ENCODE measurements around the gene MED19. TPM values are rescaled to one million over a fixed set of nuclear protein-coding genes. Genes with fewer than 3 reads are reported as not detected.

The MED19 gene
- total and polyA plus RNA-seq, 2 donors (not counting 1 experiment from before 2014, with no cell fraction given), result 16.0 to 28.9 TPM

DNA sequence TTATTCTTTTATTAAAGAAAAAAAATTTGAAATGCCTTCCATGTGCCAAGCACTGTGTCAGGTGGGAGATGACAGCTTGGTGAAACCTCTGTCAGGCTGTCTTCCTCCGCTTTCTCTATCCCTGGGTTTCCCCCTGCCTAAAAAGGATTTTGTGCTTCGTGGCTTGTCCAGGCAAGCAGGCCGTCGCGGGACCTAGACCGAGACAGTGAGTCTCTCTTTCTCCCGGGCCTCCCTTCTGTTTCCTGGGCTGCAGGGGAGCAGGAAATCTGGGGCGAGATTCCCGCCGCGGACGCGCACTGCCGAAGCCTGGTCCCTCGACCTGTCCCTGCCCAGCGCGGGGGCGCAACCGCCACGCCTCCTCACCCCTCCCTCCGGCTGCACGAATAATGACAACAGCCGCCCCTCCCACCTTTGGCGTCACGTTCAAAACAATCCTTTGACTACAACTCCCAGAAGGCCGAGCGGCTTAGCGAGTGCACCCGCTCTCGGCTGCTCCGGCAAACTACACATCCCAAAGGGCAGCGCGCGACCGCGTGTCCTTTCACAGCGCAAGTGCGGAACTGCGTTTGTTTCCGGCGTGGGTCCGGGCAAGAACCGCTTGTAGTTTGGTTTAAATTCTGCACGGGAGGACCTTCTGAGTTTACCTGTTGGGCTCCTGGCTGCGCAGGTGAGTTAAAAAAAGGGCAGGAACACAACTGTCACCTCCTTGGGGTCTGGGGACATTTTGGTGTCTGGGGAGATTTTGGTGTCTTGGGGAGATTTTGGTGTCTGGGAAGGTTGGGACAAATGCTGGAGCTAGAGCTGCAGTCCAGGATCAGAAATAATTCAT is 54.6 kb downstream of the MED19 start, which contains the start of gene CLP1:
CLP1 (plus strand) TSS at position 569 of the 829 bp plus-strand sequence. CDS start 1,715 bp downstream, outside the sequence.
- Histone ChIP-seq H3K79me2 (ENCODE audit: control insufficient read depth, insufficient read depth, low read length) (peaks cover 18% of the 10 kb centered on the region), H3K36me3 (ENCODE audit: control insufficient read depth, insufficient read depth, low read length) (peaks cover 7% of the 10 kb centered on the region), H4K20me1 (ENCODE audit: control insufficient read depth, extremely low read depth, insufficient read depth, low read length) (no peaks in the 10 kb centered on the region), H3K4me1 (ENCODE audit: control insufficient read depth, extremely low read depth, insufficient read depth, low read length) (peaks cover 4% of the 10 kb centered on the region), H3K9me3 (ENCODE audit: control insufficient read depth, insufficient read depth, low read depth, low read length) (no peaks in the 10 kb centered on the region), H3K9ac (ENCODE audit: insufficient read depth, low read length) (peak within 1 kb of the TSS; percentile 78), H3K27ac (ENCODE audit: insufficient read depth, low read length) (peak within 1 kb of the TSS; percentile 83), H3K4me3 (replicated peaks in 1 of 4; ENCODE audit: control extremely low read depth in 1 of 4, insufficient read depth in 1 of 4, low read depth in 3 of 4, low read length in 4 of 4) (peak within 1 kb of the TSS; percentile 51 to 95 (median 83)), H2AFZ (ENCODE audit: low read length) (peak within 1 kb of the TSS; percentile 88), H3K27me3 (ENCODE audit: control insufficient read depth, insufficient read depth, low read length) (no peaks in the 10 kb centered on the region), H3K4me2 (ENCODE audit: extremely low read depth, insufficient read depth, low read length) (peak within 1 kb of the TSS; percentile 91)
- peak; percentile 98 for DNase-seq (ENCODE audit: low read depth in 2 of 2)
- TF ChIP-seq EZH2 (IDR thresholded peaks at IDR 0.05; ENCODE audit: low read length, missing control alignments), result no peak
- TF ChIP-seq, protein P1, sequence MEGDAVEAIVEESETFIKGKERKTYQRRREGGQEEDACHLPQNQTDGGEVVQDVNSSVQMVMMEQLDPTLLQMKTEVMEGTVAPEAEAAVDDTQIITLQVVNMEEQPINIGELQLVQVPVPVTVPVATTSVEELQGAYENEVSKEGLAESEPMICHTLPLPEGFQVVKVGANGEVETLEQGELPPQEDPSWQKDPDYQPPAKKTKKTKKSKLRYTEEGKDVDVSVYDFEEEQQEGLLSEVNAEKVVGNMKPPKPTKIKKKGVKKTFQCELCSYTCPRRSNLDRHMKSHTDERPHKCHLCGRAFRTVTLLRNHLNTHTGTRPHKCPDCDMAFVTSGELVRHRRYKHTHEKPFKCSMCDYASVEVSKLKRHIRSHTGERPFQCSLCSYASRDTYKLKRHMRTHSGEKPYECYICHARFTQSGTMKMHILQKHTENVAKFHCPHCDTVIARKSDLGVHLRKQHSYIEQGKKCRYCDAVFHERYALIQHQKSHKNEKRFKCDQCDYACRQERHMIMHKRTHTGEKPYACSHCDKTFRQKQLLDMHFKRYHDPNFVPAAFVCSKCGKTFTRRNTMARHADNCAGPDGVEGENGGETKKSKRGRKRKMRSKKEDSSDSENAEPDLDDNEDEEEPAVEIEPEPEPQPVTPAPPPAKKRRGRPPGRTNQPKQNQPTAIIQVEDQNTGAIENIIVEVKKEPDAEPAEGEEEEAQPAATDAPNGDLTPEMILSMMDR (conservative IDR thresholded peaks at IDR 0.05 in 1 of 2, IDR thresholded peaks at IDR 0.05 in 1 of 2; ENCODE audit: low read depth in 1 of 2, low read length in 2 of 2), result no peak

DNA sequence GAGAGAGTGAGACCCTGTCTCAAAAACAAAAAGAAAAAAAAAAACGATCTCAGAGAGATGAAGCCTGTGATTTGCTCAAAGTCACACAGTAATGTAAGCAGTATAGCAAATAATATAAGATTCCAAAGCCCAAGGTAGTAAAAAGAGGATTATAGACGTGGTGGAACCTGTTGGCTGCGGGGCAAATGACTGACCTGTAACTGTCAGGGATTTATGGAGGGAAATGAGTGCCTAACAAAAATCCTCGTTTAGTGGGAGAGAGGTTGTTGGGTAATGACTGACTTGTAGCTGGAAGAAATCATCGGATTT is 55.2 kb downstream of the MED19 start:
- Histone ChIP-seq H3K79me2 (ENCODE audit: control insufficient read depth, insufficient read depth, low read length) (peaks cover 18% of the 10 kb centered on the region), H3K36me3 (ENCODE audit: control insufficient read depth, insufficient read depth, low read length) (peaks cover 7% of the 10 kb centered on the region), H3K4me2 (ENCODE audit: extremely low read depth, insufficient read depth, low read length) (peak overlapping the region; percentile 91), H3K27ac (ENCODE audit: insufficient read depth, low read length) (peak overlapping the region; percentile 83), H3K27me3 (ENCODE audit: control insufficient read depth, insufficient read depth, low read length) (no peaks in the 10 kb centered on the region), H3K9ac (ENCODE audit: insufficient read depth, low read length) (peak overlapping the region; percentile 78), H3K4me1 (ENCODE audit: control insufficient read depth, extremely low read depth, insufficient read depth, low read length) (peaks cover 4% of the 10 kb centered on the region), H3K9me3 (ENCODE audit: control insufficient read depth, insufficient read depth, low read depth, low read length) (no peaks in the 10 kb centered on the region), H4K20me1 (ENCODE audit: control insufficient read depth, extremely low read depth, insufficient read depth, low read length) (no peaks in the 10 kb centered on the region), H3K4me3 (replicated peaks in 1 of 4; ENCODE audit: control extremely low read depth in 1 of 4, insufficient read depth in 1 of 4, low read depth in 3 of 4, low read length in 4 of 4) (peak overlapping the region; percentile 51 to 95 (median 75)), H2AFZ (ENCODE audit: low read length) (peak overlapping the region; percentile 88)
- TF ChIP-seq EZH2 (IDR thresholded peaks at IDR 0.05; ENCODE audit: low read length, missing control alignments), result no peak
- TF ChIP-seq, protein P1 (conservative IDR thresholded peaks at IDR 0.05 in 1 of 2, IDR thresholded peaks at IDR 0.05 in 1 of 2; ENCODE audit: low read depth in 1 of 2, low read length in 2 of 2), result no peak
- no peak for DNase-seq (ENCODE audit: low read depth in 2 of 2)

Other genes with a start within 250 kb of the MED19 start
- gene SLC43A1, start 196.5 kb downstream of the MED19 start, total RNA-seq, result 19.8 and 20.8 TPM in 2 replicates
- gene SLC43A1, start 196.5 kb downstream of the MED19 start, polyA plus RNA-seq, result 12.3 and 13.2 TPM in 2 replicates
- gene TIMM10, start 181.5 kb downstream of the MED19 start, total RNA-seq, result 32.2 and 41.6 TPM in 2 replicates
- gene TIMM10, start 181.5 kb downstream of the MED19 start, polyA plus RNA-seq, result 57.6 and 108 TPM in 2 replicates
- not detected in 2 replicates for gene SMTNL1, start 174.6 kb downstream of the MED19 start, total RNA-seq
- gene SMTNL1, start 174.6 kb downstream of the MED19 start, polyA plus RNA-seq, result not detected in 2 replicates
- 78.6 and 94.8 TPM in 2 replicates for gene UBE2L6, start 144.5 kb downstream of the MED19 start, total RNA-seq
- gene UBE2L6, start 144.5 kb downstream of the MED19 start, polyA plus RNA-seq, result 105 and 113 TPM in 2 replicates
- gene SERPING1, start 114.5 kb downstream of the MED19 start, total RNA-seq, result 17.2 and 20.0 TPM in 2 replicates
- gene SERPING1, start 114.5 kb downstream of the MED19 start, polyA plus RNA-seq, result 35.8 and 117 TPM in 2 replicates
- 1.5 and 2.3 TPM in 2 replicates for gene YPEL4, start 62.3 kb downstream of the MED19 start, total RNA-seq
- 0.10 and 0.59 TPM in 2 replicates for gene YPEL4, start 62.3 kb downstream of the MED19 start, polyA plus RNA-seq
- 13.2 and 17.2 TPM in 2 replicates for gene CLP1, start 54.5 kb downstream of the MED19 start, total RNA-seq
- gene CLP1, start 54.5 kb downstream of the MED19 start, polyA plus RNA-seq, result 24.1 and 31.5 TPM in 2 replicates
- 26.7 and 33.9 TPM in 2 replicates for gene ZDHHC5, start 44.1 kb downstream of the MED19 start, total RNA-seq
- gene ZDHHC5, start 44.1 kb downstream of the MED19 start, polyA plus RNA-seq, result 58.9 and 69.8 TPM in 2 replicates
- gene TMX2, start 378 bp upstream of the MED19 start, total RNA-seq, result 55.7 and 62.8 TPM in 2 replicates
- 71.8 and 84.2 TPM in 2 replicates for gene TMX2, start 378 bp upstream of the MED19 start, polyA plus RNA-seq
- gene SELENOH, start 29.3 kb upstream of the MED19 start, total RNA-seq, result 93.0 and 99.1 TPM in 2 replicates
- gene SELENOH, start 29.3 kb upstream of the MED19 start, polyA plus RNA-seq, result 69.6 and 73.3 TPM in 2 replicates
- gene BTBD18, start 39.6 kb upstream of the MED19 start, total RNA-seq, result not detected in 2 replicates
- gene BTBD18, start 39.6 kb upstream of the MED19 start, polyA plus RNA-seq, result not detected in 2 replicates
- gene CTNND1, start 49.6 kb upstream of the MED19 start, total RNA-seq, result 71.7 and 103 TPM in 2 replicates
- gene CTNND1, start 49.6 kb upstream of the MED19 start, polyA plus RNA-seq, result 113 and 190 TPM in 2 replicates

Data from fibroblast of lung (primary cell).